ENCODE measurements around the gene UAP1L1. TPM values are rescaled to one million over a fixed set of nuclear protein-coding genes. Genes with fewer than 3 reads are reported as not detected.
A peak's percentile ranks its signal among the peaks of the same experiment; 100 is the strongest.

The UAP1L1 gene
- total and polyA plus RNA-seq, 10 donors = 12.5 to 35.9 (median 26.6) TPM

DNA sequence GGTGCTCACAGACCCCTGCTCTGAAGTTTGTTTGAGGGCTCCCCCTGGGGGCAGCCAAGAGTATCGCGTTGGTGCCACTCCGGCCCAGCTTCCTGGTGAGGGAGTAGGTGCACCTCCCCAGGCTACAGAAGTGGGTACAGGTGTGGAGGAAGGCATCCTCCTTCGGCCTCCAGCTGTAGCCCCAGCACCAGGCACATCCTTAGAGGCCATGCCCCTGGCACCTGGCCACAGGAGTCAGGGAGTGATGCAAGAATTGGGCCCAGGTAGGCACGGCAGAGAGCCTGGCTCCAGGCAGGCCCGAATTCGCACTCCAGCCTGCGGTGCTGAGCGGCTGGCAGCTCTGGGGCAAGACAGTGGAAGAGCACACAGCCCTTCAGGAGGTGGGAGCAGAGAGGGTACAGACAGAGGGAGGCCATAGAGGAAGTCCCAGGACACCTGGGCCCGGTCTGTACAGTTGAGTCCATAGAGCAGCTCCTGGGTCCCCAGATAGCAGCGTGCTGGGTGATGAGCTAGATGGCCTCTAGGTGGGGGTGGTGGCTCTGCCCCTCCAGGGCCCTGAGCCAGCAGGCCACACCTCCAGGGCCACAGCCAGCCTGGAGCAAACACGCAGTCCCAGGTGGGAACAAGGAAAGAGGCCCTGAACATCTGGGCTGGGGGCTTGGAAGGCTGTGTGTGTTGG lies 9.3 kb upstream of the UAP1L1 start:
- no peaks in the 10 kb centered on the region for H3K9me3 ChIP-seq
- peaks cover 9 to 72% (median 39%) of the 10 kb centered on the region in 6 donors for H3K4me1 ChIP-seq
- intact Hi-C loops (cut with DNase I; ENCODE audit: low total_unique reads) = loop anchor here (10.0 kb wide), 1 partner anchor 283 kb away; no protein-coding TSS in a partner anchor
- H3K36me3 ChIP-seq = peaks cover 0 to 5% (median 0%) of the 10 kb centered on the region in 6 donors
- WGBS, 5 donors = 56 to 59% (median 57%) methylated on average over 12 of the region's 12 CpGs
- peak; percentile 95 for DNase-seq
- H3K4me3 ChIP-seq = no peak overlapping the region
- TF ChIP-seq POLR2AphosphoS5 (IDR thresholded peaks at IDR 0.05) (no peak), CTCF (IDR thresholded peaks at IDR 0.05 in 8 of 11, conservative IDR thresholded peaks at IDR 0.05 in 3 of 11) (peak; percentile 72 to 94 (median 85))
- H3K27ac ChIP-seq = no peak overlapping the region
- peaks cover 0 to 22% (median 7%) of the 10 kb centered on the region in 7 donors for H3K27me3 ChIP-seq (replicated peaks in 1 of 7)

DNA sequence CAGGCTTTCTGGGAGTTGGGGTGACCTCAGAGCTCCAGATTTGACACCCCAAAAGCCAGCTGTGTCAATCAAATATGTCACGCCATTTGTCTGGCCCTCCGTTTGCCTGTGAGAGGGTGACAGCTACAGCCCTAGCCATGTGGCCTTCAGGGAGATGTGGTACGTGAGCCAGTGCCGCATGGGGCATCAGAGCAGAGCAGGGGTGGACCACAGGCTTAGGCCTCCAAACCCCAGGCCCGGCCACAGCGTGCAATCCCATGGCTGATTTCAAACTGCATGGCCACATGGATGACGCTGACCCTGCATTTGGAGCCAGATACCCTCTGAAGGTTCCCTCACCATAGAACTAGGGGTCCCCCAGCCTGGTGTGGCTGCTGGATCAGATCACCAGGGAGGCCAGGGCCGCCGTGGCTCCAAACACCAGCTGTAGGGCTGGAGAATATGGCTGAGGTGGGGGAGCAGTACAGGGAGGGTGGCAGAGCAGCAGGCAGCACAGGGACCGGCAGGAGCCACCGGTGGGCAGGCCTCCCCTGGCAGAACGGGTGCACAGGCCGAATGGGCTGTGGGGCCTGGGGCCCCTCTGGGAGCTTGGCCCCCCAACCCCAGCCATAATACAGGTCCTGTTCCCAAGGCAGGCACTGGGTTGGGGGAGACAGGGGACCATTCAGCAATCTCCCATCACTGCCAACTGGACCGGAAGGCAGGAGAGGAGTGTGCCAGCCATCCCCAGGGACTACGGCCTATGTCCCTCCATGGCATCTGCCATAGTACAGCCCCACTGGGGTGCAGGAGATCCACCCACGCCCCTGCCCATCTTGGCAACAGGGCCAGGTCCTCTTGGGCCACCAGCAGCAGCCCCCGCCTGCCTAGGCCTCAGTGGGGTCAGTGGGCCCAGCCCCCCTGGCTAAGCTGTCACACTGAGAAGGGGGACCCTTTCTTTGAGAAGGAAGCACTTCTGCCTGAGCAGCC lies 8.5 kb upstream of the UAP1L1 start:
- peak; percentile 78 for DNase-seq

DNA sequence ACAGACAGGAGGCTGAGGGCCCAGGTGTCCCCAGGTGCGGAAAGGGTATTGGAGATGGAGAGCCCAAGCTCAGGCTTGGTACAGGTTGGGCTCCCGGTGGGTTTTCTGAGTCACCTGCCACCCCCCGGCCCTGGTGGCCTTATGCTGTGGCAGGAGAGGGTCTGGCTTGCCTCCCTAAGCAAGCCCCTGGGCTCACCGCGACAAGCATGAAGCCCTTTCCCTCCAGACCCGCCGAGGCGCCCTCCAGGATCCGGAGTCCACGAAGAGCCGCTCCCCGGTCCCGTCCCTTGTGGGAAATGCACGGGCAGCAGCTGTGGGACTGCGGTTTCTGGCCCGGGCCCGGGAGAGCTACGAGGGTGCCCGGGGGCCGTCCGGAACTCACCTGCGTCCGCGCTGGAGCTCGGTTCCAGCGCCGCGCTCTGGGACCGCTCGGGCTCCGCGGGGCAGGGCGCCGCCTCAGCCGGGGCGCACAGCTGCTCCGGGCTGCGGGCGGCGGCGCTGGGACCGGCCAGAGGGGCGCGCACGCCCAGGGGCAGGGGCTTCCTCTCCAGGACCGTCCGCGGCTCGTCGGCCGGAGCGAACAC lies 7.7 kb upstream of the UAP1L1 start:
- Histone ChIP-seq H3K4me3 (peak overlapping the region in 7 of 8 donors; percentile 13 to 84 (median 60)), H3K36me3 (peaks cover 0 to 5% (median 0%) of the 10 kb centered on the region in 6 donors), H3K9me3 (no peaks in the 10 kb centered on the region), H3K27me3 (replicated peaks in 1 of 7) (peaks cover 0 to 18% (median 7%) of the 10 kb centered on the region in 7 donors), H3K4me1 (peaks cover 7 to 76% (median 32%) of the 10 kb centered on the region in 6 donors), H3K27ac (peak overlapping the region in 2 of 8 donors; percentile 83 to 85)
- DNase-seq = peak; percentile 82
- TF ChIP-seq CTCF (IDR thresholded peaks at IDR 0.05 in 8 of 11, conservative IDR thresholded peaks at IDR 0.05 in 3 of 11) (no peak), POLR2A (IDR thresholded peaks at IDR 0.05) (no peak), POLR2AphosphoS5 (IDR thresholded peaks at IDR 0.05) (no peak)
- intact Hi-C loops (cut with DNase I; ENCODE audit: low total_unique reads) = loop anchor here (10.0 kb wide), 1 partner anchor 285 kb away; no protein-coding TSS in a partner anchor
- 4 to 9% (median 6%) methylated on average over 22 to 52 of the region's 52 CpGs for WGBS, 5 donors

More for the DNA sequence above, 8.5 kb upstream of the UAP1L1 start:
- H3K4me1 ChIP-seq = peaks cover 9 to 76% (median 38%) of the 10 kb centered on the region in 6 donors
- 83 to 95% (median 92%) methylated on average over 10 to 17 of the region's 17 CpGs for WGBS, 5 donors
- peaks cover 0 to 22% (median 7%) of the 10 kb centered on the region in 7 donors for H3K27me3 ChIP-seq (replicated peaks in 1 of 7)
- TF ChIP-seq CTCF (IDR thresholded peaks at IDR 0.05 in 8 of 11, conservative IDR thresholded peaks at IDR 0.05 in 3 of 11) = no peak
- no peak for TF ChIP-seq POLR2AphosphoS5 (IDR thresholded peaks at IDR 0.05)
- TF ChIP-seq POLR2A (IDR thresholded peaks at IDR 0.05) = no peak
- H3K36me3 ChIP-seq = peaks cover 0 to 5% (median 0%) of the 10 kb centered on the region in 6 donors
- peak overlapping the region in 4 of 8 donors; percentile 1 to 84 (median 37) for H3K4me3 ChIP-seq
- no peak overlapping the region for H3K27ac ChIP-seq
- no peaks in the 10 kb centered on the region for H3K9me3 ChIP-seq
- intact Hi-C loops (cut with DNase I; ENCODE audit: low total_unique reads) = loop anchor here (10.0 kb wide), 1 partner anchor 284 kb away; no protein-coding TSS in a partner anchor

Data from spleen (tissue), 11 donors.